Skeletal muscle cell (primary cell): ENCODE results near the gene VMAC.

Experiments
- DNase-seq: peaks from one replicate; pipeline ENCODE4 v3.0.0-alpha.2; 2010; ENCODE audit warnings: low read depth
- H3K4me3 ChIP-seq: 2 replicates; pipeline ENCODE4 v1.5.1; 2011; ENCODE audit warnings: low read depth, mild to moderate bottlenecking, control low read depth, low read length, moderate library complexity

The VMAC gene

GRCh38 chr19:5923356-5923755, 18.7 kb downstream of the VMAC start:
- DNase-seq, result no peak
- no peak overlapping the region for H3K4me3 ChIP-seq

DNA sequence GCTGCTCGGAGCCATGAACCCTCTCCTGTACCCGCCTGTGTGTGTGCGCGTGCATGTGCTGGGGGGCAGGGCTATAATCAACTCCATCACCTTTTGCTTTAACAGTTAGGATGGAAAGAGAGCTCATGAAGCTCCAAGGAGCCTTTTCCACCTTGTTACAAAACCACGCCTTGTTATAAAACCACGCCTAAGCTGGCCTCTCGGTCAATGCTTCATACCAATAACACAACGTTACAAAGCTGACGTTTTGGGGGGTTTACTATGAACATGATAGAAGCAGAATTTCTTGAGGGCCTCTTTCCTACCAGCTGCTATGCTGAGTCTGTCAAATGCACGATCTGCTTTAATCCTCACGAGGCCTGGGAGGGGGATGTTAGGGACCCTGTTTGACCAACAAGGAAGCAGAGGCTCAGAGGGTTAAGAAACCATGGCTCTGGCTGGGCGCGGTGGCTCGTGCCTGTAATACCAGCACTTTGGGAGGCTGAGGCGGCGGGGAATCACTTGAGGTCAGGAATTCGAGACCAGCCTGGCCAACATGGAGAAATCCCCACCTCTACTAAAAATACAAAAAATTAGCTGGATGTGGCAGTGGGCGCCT, 21.3 kb downstream of the VMAC start:
- no peak overlapping the region for H3K4me3 ChIP-seq
- no peak for DNase-seq

GRCh38 chr19:5926641-5927440, 22.2 kb downstream of the VMAC start:
- peak; percentile 51 for DNase-seq
- no peak overlapping the region for H3K4me3 ChIP-seq

- H3K4me3 ChIP-seq, result no peak overlapping the region
- DNase-seq, result no peak
Observed at GRCh38 chr19:5927441-5927821, 22.8 kb downstream of the VMAC start.

DNA sequence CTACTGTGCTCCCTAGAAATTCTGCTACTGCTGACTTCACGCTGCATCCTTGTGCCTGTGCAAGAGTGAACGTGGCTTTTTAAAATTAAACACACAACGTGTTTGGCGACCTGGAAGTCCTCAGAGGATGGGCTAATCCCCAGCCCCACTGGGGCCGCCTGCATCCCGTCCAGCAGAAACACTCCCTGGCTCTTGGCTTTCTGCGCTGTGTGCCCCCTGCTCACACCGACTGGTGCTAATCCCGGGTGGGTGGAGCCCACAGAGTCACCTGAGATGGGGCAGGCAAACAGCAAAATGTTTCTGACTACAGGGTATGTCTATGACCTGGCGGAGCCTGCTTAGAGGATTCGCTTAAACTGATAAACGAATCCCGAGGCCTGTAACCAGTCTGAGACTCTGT, 24.5 kb downstream of the VMAC start:
- H3K4me3 ChIP-seq, result no peak overlapping the region
- no peak for DNase-seq

DNA sequence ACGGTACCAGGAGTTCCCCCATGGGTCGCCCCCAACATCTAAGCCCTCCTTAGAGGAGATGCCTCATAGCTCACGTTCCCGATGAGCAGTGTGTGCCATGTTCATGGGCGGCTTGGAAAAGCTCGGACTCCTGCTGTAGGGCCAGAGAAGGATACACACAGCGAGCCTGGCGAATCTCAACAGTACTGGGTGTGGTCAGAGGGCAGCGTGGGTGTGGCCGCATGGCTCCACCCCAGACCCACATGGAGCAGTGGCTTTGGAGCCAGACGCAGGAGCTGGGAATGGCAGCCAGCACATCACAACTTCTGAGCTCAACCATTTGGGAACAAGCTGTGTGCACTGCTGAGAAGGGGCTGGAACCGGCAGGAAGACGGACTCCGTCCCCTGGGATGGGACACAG, 25.0 kb downstream of the VMAC start:
- no peak for DNase-seq

DNA sequence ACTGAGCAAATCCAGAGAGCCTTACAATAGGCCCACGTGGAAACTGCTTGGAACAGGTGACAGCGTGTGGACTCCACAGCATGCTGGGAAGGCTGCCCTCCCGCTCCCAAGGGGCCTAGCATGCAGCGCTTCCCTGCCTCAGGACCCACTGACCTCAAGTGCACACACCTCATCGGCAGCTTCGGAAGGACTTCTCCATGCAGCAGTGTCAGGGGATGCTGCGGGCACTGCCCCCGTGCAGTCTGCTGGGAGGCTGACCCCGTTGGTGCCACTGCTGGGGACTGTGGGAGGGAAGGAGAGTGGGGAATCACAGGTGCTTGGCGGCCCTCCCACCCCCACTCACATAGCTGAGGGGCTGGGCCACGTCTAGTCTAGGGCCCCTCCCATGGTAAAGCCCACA, 26.6 kb downstream of the VMAC start:
- H3K4me3 ChIP-seq, result no peak overlapping the region
- no peak for DNase-seq

More for the DNA sequence above, 25.0 kb downstream of the VMAC start:
- H3K4me3 ChIP-seq, result no peak overlapping the region

DNA sequence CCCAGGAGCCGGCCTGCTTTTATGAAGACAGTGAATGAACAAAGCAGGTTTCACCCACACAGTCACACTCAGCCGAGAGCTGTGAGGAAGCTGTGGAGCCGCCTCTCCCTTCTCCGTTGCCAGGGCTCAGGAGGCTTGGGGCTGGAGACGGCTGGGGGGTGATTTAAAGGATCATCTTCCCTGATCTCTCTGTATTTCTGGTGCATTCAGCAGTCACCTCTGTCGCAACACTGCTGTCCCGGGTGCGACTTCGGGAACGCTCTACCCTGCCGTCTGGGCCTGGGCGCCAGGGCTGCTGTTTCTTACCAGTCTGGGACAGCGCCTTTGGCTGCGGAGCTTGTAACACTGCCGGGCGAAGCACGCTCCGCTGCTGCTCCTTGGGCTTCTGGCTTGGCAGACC, 27.5 kb downstream of the VMAC start:
- no peak overlapping the region for H3K4me3 ChIP-seq
- no peak for DNase-seq

DNA sequence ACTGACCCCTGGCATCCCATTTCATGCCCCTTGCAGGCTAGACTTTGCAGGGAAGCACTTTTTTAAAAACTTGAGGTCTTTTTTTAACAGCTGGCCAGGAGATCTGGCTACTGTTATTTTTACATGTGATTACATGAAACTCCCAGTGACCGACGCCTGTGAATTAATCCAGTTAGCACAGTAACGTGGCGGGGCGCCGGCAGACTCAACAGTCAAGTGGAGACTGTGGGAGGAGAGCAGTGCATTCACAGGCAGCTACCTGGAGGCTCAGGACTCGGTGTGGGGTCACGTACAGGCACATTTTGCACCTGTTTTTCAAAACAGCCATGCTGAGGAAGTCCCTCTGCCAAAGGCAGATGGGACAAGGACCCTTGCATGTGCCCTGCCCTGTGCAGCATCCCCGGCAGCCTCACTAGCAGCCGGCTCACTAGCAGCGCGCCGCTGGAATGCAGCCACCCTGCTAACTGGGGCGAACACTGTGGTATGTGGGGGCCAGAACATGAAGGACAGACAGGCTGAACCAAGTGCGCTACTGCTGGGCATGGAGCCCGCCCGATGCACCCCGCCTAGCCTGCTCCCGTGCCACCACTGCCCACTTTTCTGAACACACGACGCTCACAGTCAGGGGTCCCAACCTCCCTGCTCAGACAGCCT, 28.1 kb downstream of the VMAC start:
- no peak for DNase-seq
- no peak overlapping the region for H3K4me3 ChIP-seq

DNA sequence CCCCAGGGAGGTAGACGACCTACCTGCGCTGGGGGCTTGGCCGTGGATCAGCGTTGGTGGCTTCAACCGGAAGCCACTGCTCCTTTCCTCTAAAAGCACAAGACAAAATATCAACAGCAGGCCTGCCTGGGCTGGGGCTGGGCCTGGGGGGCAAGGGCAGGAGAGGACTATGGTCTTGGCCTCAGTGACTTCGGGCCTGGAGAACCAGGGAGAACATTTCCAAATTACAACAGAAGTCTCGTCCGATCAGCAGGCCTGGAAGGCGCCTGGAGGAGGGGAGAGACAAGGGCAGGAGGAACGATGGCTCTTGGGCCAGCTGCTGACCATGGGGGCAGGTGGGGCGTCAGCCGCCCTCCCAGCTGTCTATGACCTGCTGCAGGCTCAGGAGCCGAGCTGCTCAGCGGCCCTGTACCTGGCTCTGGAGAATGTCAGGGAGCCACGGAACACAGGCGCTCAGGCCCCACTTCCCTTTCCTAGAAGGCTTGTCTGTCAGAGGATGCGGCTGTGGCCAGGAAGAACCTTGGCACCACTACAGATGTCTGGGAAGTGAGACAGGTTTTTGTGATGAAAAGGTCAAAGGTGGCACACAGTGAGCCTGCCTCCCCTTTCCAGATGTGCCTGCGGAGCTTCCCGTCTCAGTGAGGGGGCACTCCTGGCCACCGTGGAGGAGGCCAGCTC, 28.9 kb downstream of the VMAC start:
- no peak for DNase-seq
- no peak overlapping the region for H3K4me3 ChIP-seq

GRCh38 chr19:5934069-5934401, 29.4 kb downstream of the VMAC start:
- no peak for DNase-seq
- no peak overlapping the region for H3K4me3 ChIP-seq

DNA sequence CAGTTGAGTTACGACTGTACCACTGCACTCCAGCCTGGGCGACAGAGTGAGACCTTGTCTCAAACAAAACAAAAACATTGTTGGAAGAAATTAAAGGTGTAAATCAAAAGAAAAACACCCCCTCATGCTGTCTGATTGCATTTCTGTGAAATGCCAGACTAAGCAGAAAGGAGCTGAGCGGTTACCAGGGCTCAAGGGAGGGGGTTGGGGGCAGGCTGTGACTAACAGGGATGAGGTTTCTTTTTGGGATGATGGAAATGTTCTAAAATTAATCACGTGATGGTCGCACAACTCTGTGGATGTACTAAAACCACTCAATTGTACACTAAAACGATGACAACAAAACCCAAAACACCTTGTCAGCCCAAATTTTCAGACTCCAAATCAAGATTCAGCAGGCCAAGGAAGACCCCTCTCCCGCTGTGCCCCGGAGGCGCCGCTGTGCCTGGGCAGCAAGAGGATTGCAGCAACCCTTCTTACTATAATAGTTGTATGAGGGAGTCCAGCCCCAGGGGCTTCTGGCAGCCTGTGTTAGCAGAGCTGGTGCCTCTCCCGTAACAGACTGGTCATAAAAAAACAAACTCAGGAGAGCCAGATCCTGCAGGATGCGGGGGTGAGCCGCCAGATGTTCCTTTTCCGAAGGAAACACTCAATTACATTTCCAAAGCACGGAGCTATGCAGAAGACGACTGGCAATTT, 30.3 kb downstream of the VMAC start:
- no peak overlapping the region for H3K4me3 ChIP-seq
- peak; percentile 60 for DNase-seq

- no peak overlapping the region for H3K4me3 ChIP-seq
Observed at GRCh38 chr19:5935473-5936291, 31.0 kb downstream of the VMAC start.

GRCh38 chr19:5936292-5936592, 31.6 kb downstream of the VMAC start:
- H3K4me3 ChIP-seq, result no peak overlapping the region
- no peak for DNase-seq

More at GRCh38 chr19:5935473-5936291, 31.0 kb downstream of the VMAC start:
- no peak for DNase-seq

- DNase-seq, result no peak
- H3K4me3 ChIP-seq, result no peak overlapping the region
Observed at GRCh38 chr19:5937550-5937949, 32.9 kb downstream of the VMAC start.

DNA sequence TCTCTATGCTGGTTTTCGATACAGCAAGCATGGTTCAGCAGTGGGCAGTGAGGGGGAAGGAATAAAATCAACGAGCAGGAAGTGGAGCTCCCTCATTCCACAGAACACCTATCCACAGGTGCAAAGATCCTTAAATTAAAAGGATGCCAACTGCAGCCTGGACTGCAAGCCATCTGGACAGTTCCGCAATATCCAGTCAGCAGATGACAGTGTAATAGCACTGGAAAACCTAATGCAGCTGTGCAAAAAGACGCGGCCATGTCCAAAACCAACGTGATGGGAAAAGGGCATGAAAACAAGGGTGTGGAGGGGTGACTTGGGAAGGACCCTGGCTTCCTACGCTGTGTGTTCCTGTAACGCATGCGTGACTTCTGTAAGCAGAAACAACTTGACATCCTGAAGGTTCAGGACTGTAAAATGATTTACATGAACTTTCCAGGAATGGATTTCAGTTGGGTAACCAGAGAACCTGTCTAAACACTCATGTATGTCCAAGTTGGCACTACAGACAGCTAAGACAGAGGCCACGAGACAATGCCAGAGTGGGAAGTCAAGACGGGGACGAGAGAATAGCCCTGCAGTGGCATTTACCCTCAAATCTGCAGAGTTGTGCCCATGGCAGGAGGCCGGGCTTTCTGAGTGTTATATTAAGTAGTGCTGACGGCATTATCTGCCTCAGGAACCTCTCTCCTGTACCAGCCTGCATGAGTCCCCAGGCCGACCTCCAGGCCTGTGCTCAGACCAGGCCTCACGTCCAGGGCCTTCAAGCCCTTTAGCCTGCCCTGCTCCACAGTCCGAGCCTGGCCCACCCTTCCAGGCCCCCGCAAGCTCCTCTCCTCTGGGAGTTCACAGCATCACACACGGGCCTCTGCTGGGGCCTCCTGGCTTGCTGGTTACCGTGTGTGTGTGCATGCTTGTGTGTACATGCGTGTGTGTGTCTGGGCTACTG, 35.9 kb downstream of the VMAC start:
- DNase-seq, result no peak
- no peak overlapping the region for H3K4me3 ChIP-seq

DNA sequence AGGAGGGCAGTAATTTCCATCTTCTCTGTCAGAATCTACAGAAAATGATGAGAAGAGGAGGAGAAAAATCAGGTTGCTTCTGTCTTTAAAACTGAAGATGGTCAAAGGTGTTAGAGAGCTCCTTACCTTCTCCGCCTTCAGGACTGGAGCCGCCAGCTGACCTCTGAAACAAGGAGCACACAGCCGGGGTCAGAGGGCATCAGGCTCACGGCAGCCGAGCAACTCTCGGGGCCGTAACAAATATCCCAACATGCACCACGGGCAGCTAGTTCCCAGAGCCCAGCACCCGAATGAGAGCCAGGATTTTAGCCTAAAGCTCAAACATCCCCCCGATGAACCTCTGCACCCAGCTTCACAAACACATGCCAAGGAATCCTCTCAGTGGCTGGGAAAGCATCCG, 37.0 kb downstream of the VMAC start:
- no peak overlapping the region for H3K4me3 ChIP-seq

GRCh38 chr19:5943045-5943444, 38.4 kb downstream of the VMAC start:
- H3K4me3 ChIP-seq, result no peak overlapping the region
- no peak for DNase-seq

More for the DNA sequence above, 37.0 kb downstream of the VMAC start:
- no peak for DNase-seq
